Prostate gland (tissue), 2 donors: Measurements from ENCODE around the gene SLC22A12.

Experiments used
- CTCF ChIP-seq, 4 experiments: fragments of 200-600 bp in 2 of 4; fragments of 450-650 bp in 2 of 4; sonication (generic) in 2 of 4; IDR thresholded peaks; 1 replicate in 3 of 4; 2 replicates in 1 of 4; pipeline ENCODE4 v1.5.1; 2016 to 2019; ENCODE audit warnings: antibody characterized with exemption in 4 of 4, mild to moderate bottlenecking in 2 of 4, moderate library complexity in 2 of 4
- POLR2AphosphoS5 ChIP-seq: sonication (generic); formaldehyde crosslinking; IDR thresholded peaks from one replicate; pipeline ENCODE4 v1.6.1; 2017; ENCODE audit warnings: antibody characterized with exemption

- TF ChIP-seq CTCF (IDR thresholded peaks at IDR 0.05) (no peak), POLR2AphosphoS5 (no peak)
Observed at GRCh38 chr11:64591257-64592233, 525 bp downstream of the SLC22A12 start.
